ENCODE results near the gene IFI16.
A peak's percentile ranks its signal among the peaks of the same experiment; 100 is the strongest.

The IFI16 gene

GRCh38 chr1:159055181-159055641 lies 45.5 kb downstream of the IFI16 start:
- no peak overlapping the region for H3K4me3 ChIP-seq (replicated peaks in 1 of 2; ENCODE audit: low read depth in 2 of 2, low read length in 2 of 2)
- TF ChIP-seq, protein P1, sequence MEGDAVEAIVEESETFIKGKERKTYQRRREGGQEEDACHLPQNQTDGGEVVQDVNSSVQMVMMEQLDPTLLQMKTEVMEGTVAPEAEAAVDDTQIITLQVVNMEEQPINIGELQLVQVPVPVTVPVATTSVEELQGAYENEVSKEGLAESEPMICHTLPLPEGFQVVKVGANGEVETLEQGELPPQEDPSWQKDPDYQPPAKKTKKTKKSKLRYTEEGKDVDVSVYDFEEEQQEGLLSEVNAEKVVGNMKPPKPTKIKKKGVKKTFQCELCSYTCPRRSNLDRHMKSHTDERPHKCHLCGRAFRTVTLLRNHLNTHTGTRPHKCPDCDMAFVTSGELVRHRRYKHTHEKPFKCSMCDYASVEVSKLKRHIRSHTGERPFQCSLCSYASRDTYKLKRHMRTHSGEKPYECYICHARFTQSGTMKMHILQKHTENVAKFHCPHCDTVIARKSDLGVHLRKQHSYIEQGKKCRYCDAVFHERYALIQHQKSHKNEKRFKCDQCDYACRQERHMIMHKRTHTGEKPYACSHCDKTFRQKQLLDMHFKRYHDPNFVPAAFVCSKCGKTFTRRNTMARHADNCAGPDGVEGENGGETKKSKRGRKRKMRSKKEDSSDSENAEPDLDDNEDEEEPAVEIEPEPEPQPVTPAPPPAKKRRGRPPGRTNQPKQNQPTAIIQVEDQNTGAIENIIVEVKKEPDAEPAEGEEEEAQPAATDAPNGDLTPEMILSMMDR (IDR thresholded peaks at IDR 0.05; ENCODE audit: low read depth, low read length) = no peak
- no peak for DNase-seq (ENCODE audit: low read depth in 2 of 2)

GRCh38 chr1:159056069-159056698 lies 46.5 kb downstream of the IFI16 start:
- H3K4me3 ChIP-seq (replicated peaks in 1 of 2; ENCODE audit: low read depth in 2 of 2, low read length in 2 of 2) = no peak overlapping the region
- TF ChIP-seq, protein P1 (IDR thresholded peaks at IDR 0.05; ENCODE audit: low read depth, low read length) = peak; percentile 13
- no peak for DNase-seq (ENCODE audit: low read depth in 2 of 2)

DNA sequence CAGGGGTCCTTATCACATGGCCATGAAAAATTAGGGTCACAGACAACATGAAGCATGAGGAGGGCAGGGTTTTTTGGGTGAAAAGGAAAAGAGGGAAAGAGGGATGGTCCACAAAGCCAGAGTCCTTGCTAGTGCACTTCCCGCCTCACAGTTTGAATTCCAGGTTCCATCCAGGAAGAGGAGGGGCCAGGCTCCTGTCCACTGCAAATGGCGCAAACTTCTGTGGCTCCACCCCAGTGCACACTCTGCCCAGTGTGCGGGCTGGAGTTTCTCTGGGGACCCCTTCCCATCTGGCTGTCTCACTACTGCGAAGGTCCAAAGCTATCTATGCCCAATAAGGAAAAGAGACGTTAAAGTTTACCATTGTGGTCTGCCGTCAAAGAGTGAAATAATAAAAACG lies 49.0 kb downstream of the IFI16 start:
- H3K4me3 ChIP-seq (replicated peaks in 1 of 2; ENCODE audit: low read depth in 2 of 2, low read length in 2 of 2) = no peak overlapping the region
- TF ChIP-seq, protein P1 (IDR thresholded peaks at IDR 0.05; ENCODE audit: low read depth, low read length) = no peak
- no peak for DNase-seq (ENCODE audit: low read depth in 2 of 2)

DNA sequence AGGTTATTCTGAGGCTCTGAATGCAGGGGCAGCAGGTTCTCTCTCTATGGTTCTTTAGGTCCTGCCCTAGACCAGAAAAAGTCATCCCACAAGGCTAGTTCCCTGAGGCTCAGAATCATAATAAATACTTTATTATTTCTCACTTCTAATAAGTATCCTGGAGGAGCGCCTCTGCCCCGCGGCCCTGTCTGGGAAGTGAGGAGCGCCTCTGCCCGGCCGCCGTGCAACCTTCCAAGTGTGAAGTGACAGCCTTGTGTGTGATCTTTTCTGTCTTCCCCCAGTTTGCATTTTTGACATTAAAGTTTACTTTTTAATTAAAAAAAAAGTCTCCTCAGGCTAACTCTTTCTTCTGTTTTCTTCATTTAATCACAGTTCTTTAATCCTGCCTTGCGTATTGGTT lies 55.4 kb downstream of the IFI16 start:
- no peak for DNase-seq (ENCODE audit: low read depth in 2 of 2)
- H3K4me3 ChIP-seq (replicated peaks in 1 of 2; ENCODE audit: low read depth in 2 of 2, low read length in 2 of 2) = no peak overlapping the region
- TF ChIP-seq, protein P1 (IDR thresholded peaks at IDR 0.05; ENCODE audit: low read depth, low read length) = no peak

- TF ChIP-seq, protein P1 (IDR thresholded peaks at IDR 0.05; ENCODE audit: low read depth, low read length) = no peak
- H3K4me3 ChIP-seq (replicated peaks in 1 of 2; ENCODE audit: low read depth in 2 of 2, low read length in 2 of 2) = no peak overlapping the region
- DNase-seq (ENCODE audit: low read depth in 2 of 2) = no peak
Measured at GRCh38 chr1:159066108-159066507, 56.4 kb downstream of the IFI16 start.

GRCh38 chr1:159067699-159068621 lies 58.3 kb downstream of the IFI16 start:
- TF ChIP-seq, protein P1 (IDR thresholded peaks at IDR 0.05; ENCODE audit: low read depth, low read length) = no peak
- H3K4me3 ChIP-seq (replicated peaks in 1 of 2; ENCODE audit: low read depth in 2 of 2, low read length in 2 of 2) = no peak overlapping the region

More at GRCh38 chr1:159067699-159068621, 58.3 kb downstream of the IFI16 start:
- DNase-seq (ENCODE audit: low read depth in 2 of 2) = no peak

All from cardiac fibroblast (primary cell).